ENCODE measurements around the gene DRAM2.
"Not testable (repeated sequence)": the region's sequence is repeated elsewhere in the genome, so short reads cannot be mapped to it uniquely, and the experiment has no call there.

DRAM2 gene

DNA sequence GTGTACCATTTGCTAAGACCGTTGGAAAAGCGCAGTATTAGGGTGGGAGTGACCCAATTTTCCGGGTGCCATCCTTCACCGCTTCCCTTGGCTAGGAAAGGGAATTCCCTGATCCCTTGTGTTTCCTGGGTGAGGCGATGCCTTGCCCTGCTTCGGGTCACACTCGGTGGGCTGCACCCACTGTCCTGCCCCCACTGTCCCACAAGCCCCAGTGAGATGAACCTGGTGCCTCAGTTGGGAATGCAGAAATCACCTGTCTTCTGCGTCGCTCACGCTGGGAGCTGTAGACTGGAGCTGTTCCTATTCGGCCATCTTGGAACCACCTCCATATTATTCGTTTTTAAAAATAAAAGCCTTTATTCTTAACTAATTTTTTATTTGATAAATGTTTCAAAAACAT is 60.6 kb downstream of the DRAM2 start:
- DNase-seq, result not testable (repeated sequence)

DNA sequence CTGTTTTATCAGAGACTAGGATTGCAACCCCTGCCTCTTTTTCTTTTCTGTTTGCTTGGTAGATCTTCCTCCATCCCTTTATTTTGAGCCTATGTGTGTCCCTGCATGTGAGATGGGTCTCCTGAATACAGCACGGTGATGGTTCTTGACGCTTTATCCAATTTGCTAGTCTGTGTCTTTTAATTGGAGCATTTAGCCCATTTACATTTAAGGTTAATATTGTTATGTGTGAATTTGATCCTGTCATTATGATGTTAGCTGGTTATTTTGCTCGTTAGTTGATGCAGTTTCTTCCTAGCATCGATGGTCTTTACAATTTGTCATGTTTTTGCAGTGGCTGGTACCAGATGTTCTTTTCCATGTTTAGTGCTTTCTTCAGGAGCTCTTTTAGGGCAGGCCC is 62.6 kb downstream of the DRAM2 start:
- not testable (repeated sequence) for DNase-seq
